ENCODE measurements around the gene HIBCH. TPM values are rescaled to one million over a fixed set of nuclear protein-coding genes. Genes with fewer than 3 reads are reported as not detected.

HIBCH gene
- total and polyA plus RNA-seq, 2 of the 4 experiments (the other 2 are of a cell fraction): 8.8 to 11.9 TPM

GRCh38 chr2:190199109-190199508 is 120.5 kb downstream of the HIBCH start:
- BruUV-seq (replicated peaks): no TSS peak
- ChIA-PET POLR2A (ENCODE audit: unreplicated experiment) (no interaction called here), CTCF (interaction anchor here (0.6 kb wide), 2 partner anchors 18 to 178 kb away, joined by 3 to 6 read pairs; a partner anchor contains a TSS)
- Histone ChIP-seq H3K18ac (ENCODE audit: low read depth, low read length) (no peak overlapping the region), H2AK5ac (ENCODE audit: low read depth, low read length) (no peak overlapping the region), H3K36me3 (ENCODE audit: control insufficient read depth, insufficient read depth, low read length) (peaks cover 1% of the 10 kb centered on the region), H2BK20ac (ENCODE audit: low read depth, low read length) (no peak overlapping the region), H3K4me2 (ENCODE audit: low read depth, low read length) (no peak overlapping the region), H3K56ac (ENCODE audit: extremely low read depth, insufficient read depth, low read length) (no peak overlapping the region), H3K9me1 (ENCODE audit: insufficient read depth, low read length) (no peaks in the 10 kb centered on the region), H2AFZ (replicated peaks; ENCODE audit: low read length, poor library complexity) (no peak overlapping the region), H4K20me1 (ENCODE audit: insufficient read depth, low read length) (no peaks in the 10 kb centered on the region), H2BK5ac (ENCODE audit: low read depth, low read length, poor library complexity, severe bottlenecking) (no peak overlapping the region), H3K14ac (replicated peaks; ENCODE audit: low read depth, low read length) (no peak overlapping the region), H2BK15ac (ENCODE audit: low read depth, low read length) (no peak overlapping the region), H3K9ac (ENCODE audit: low read depth, low read length) (no peak overlapping the region), H2AK9ac (replicated peaks; ENCODE audit: low read depth, low read length, poor library complexity) (no peak overlapping the region), H3K9me3 (ENCODE audit: control insufficient read depth, insufficient read depth, low read length) (no peaks in the 10 kb centered on the region), H3K27ac (ENCODE audit: insufficient read depth, low read length) (no peak overlapping the region), H3K23ac (ENCODE audit: low read depth, low read length) (no peak overlapping the region), H3K27me3 (ENCODE audit: control insufficient read depth, insufficient read depth, low read length) (no peaks in the 10 kb centered on the region), H2BK120ac (ENCODE audit: low read depth, low read length) (no peak overlapping the region), H3K4me1 (ENCODE audit: control insufficient read depth, insufficient read depth, low read length) (no peaks in the 10 kb centered on the region), H4K91ac (ENCODE audit: insufficient read depth, low read depth, low read length) (no peak overlapping the region), H3K4me3 (ENCODE audit: insufficient read depth, low read depth, low read length) (no peak overlapping the region), H3K79me1 (ENCODE audit: low read depth in 1 of 2, low read length in 2 of 2) (no peaks in the 10 kb centered on the region), H3K4ac (ENCODE audit: low read depth, low read length) (no peak overlapping the region), H4K8ac (ENCODE audit: low read depth in 2 of 2, low read length in 2 of 2) (no peak overlapping the region), H4K5ac (ENCODE audit: low read depth, low read length) (no peak overlapping the region)
- ATAC-seq (ENCODE audit: low read depth) (no peak), DNase-seq (no peak)
- dilution Hi-C loops (cut with HindIII; ENCODE audit: low sequenced_read_pairs, unreplicated experiment): no loop called here
- in situ Hi-C loops (cut with MboI; ENCODE audit: low sequenced_read_pairs): no loop called here
- 100% methylated on average over 1 of the region's 2 CpGs; no CpG with 5 or more reads in 1 of the 2 experiments for WGBS, 2 experiments (ENCODE audit: extremely low coverage in 2 of 2, insufficient read length in 1 of 2)
- TF ChIP-seq CTCF (conservative IDR thresholded peaks at IDR 0.05; ENCODE audit: low read depth, low read length) (no peak), MAZ (IDR thresholded peaks at IDR 0.05; ENCODE audit: borderline replicate concordance, low read depth, low read length) (no peak), POLR2A (IDR thresholded peaks at IDR 0.05; ENCODE audit: low read depth, low read length) (no peak), USF2 (IDR thresholded peaks at IDR 0.05; ENCODE audit: low read depth, low read length) (no peak), RFX5 (IDR thresholded peaks at IDR 0.05; ENCODE audit: low read depth, low read length) (no peak), RCOR1 (IDR thresholded peaks at IDR 0.05; ENCODE audit: insufficient replicate concordance, low read length) (no peak), NFE2L2 (IDR thresholded peaks at IDR 0.05; ENCODE audit: low read depth, low read length) (no peak), MXI1 (IDR thresholded peaks at IDR 0.05; ENCODE audit: borderline replicate concordance, low read depth, low read length) (no peak), CEBPB (IDR thresholded peaks at IDR 0.05; ENCODE audit: low read depth, low read length) (no peak), MAFK (IDR thresholded peaks at IDR 0.05; ENCODE audit: low read depth, low read length) (no peak), RAD21 (IDR thresholded peaks at IDR 0.05; ENCODE audit: low read length) (no peak), ELK1 (IDR thresholded peaks at IDR 0.05; ENCODE audit: borderline replicate concordance, low read depth, low read length) (no peak), FOS (IDR thresholded peaks at IDR 0.05; ENCODE audit: low read depth, low read length) (no peak), SMC3 (IDR thresholded peaks at IDR 0.05; ENCODE audit: low read depth, low read length) (no peak), BHLHE40 (IDR thresholded peaks at IDR 0.05; ENCODE audit: low read depth, low read length) (no peak), CHD1 (IDR thresholded peaks at IDR 0.05; ENCODE audit: low read depth, low read length) (no peak)
- intact Hi-C loops (cut with micrococcal nuclease): no loop called here
